IMR-90 (cell line): ENCODE data around the gene CEP20. TPM values are rescaled to one million over a fixed set of nuclear protein-coding genes. Genes with fewer than 3 reads are reported as not detected.

Source experiments
- ATAC-seq: fragments of 200-7000 bp; cut with Tn5 transposase; 2 replicates; pipeline ENCODE4 v1.9.1; 2020; ENCODE audit warnings: low read depth, mild to moderate bottlenecking, moderate library complexity
- BruUV-seq: library from RNA; stranded (reverse); fragments of 400-500 nt; replicated peaks from 2 replicates; lab custom pipeline; 2021; lab: Mats Ljungman, UMichigan
- CTCF ChIA-PET: fragments of 300-600 bp; formaldehyde crosslinking; extraction: SDS; loops from one replicate; lab custom pipeline; 2021; ENCODE audit warnings: antibody characterized with exemption; lab: Yijun Ruan, JAX
- POLR2A ChIA-PET: fragments of 300-600 bp; sonication (Branson Sonifier 250); formaldehyde crosslinking; loops from one replicate; lab custom pipeline; 2022; ENCODE audit warnings: antibody characterized with exemption; ENCODE audit not compliant: unreplicated experiment; lab: Charles Lee
- DNase-seq: peaks from one replicate; pipeline ENCODE4 v3.0.0; 2013
- H2AFZ ChIP-seq: replicated peaks from 2 replicates; pipeline ENCODE3; 2013; ENCODE audit warnings: low read length, mild to moderate bottlenecking; ENCODE audit not compliant: poor library complexity
- H2AK5ac ChIP-seq: 2 replicates; pipeline ENCODE4 v1.6.1; 2013; ENCODE audit warnings: low read depth, low read length, inconsistent platforms
- H2AK9ac ChIP-seq: replicated peaks from 2 replicates; pipeline ENCODE3; 2013; ENCODE audit warnings: mild to moderate bottlenecking, low read depth, low read length, moderate library complexity; ENCODE audit not compliant: poor library complexity
- H2BK120ac ChIP-seq: 2 replicates; pipeline ENCODE4 v1.6.1; 2013; ENCODE audit warnings: low read depth, low read length, inconsistent platforms
- H2BK15ac ChIP-seq: 3 replicates; pipeline ENCODE4 v1.6.1; 2013; ENCODE audit warnings: low read depth, low read length, inconsistent platforms
- H2BK20ac ChIP-seq: 2 replicates; pipeline ENCODE4 v1.6.1; 2013; ENCODE audit warnings: low read depth, mild to moderate bottlenecking, inconsistent platforms, low read length, moderate library complexity
- H2BK5ac ChIP-seq: 2 replicates; pipeline ENCODE4 v1.6.1; 2013; ENCODE audit warnings: mild to moderate bottlenecking, low read depth, low read length, inconsistent platforms; ENCODE audit not compliant: poor library complexity, severe bottlenecking
- H3K14ac ChIP-seq: replicated peaks from 2 replicates; pipeline ENCODE4 v1.6.1; 2013; ENCODE audit warnings: low read depth, low read length, inconsistent platforms
- H3K18ac ChIP-seq: 2 replicates; pipeline ENCODE4 v1.6.1; 2013; ENCODE audit warnings: low read depth, low read length, control low read depth
- H3K23ac ChIP-seq: 2 replicates; pipeline ENCODE4 v1.6.1; 2013; ENCODE audit warnings: low read depth, low read length, inconsistent platforms
- H3K27ac ChIP-seq: 2 replicates; pipeline ENCODE4 v1.5.1; 2013; ENCODE audit warnings: mild to moderate bottlenecking, control low read depth, low read length; ENCODE audit not compliant: insufficient read depth
- H3K27me3 ChIP-seq: 2 replicates; pipeline ENCODE4 v1.6.1; 2013; ENCODE audit warnings: low read length; ENCODE audit not compliant: control insufficient read depth, insufficient read depth
- H3K36me3 ChIP-seq: 2 replicates; pipeline ENCODE4 v1.6.1; 2013; ENCODE audit warnings: low read length, mixed read lengths; ENCODE audit not compliant: control insufficient read depth, insufficient read depth
- H3K4ac ChIP-seq: 2 replicates; pipeline ENCODE4 v1.6.1; 2013; ENCODE audit warnings: low read depth, low read length, inconsistent platforms
- H3K4me1 ChIP-seq: 2 replicates; pipeline ENCODE4 v1.6.1; 2013; ENCODE audit warnings: low read length, mixed read lengths; ENCODE audit not compliant: control insufficient read depth, insufficient read depth
- H3K4me2 ChIP-seq: 2 replicates; pipeline ENCODE4 v1.6.1; 2013; ENCODE audit warnings: low read depth, mild to moderate bottlenecking, control low read depth, low read length, moderate library complexity
- H3K4me3 ChIP-seq: 2 replicates; pipeline ENCODE4 v1.5.1; 2013; ENCODE audit warnings: low read depth, mild to moderate bottlenecking, control low read depth, low read length, moderate library complexity; ENCODE audit not compliant: insufficient read depth
- H3K56ac ChIP-seq: 2 replicates; pipeline ENCODE4 v1.6.1; 2013; ENCODE audit warnings: low read length, inconsistent platforms; ENCODE audit not compliant: insufficient read depth; ENCODE audit errors: extremely low read depth
- H3K79me1 ChIP-seq, 2 experiments: 2 replicates each; pipeline ENCODE4 v1.6.1; 2013; ENCODE audit warnings: low read length in 2 of 2, inconsistent platforms in 1 of 2, low read depth in 1 of 2
- H3K9ac ChIP-seq: 2 replicates; pipeline ENCODE4 v1.6.1; 2013; ENCODE audit warnings: low read depth, low read length, control low read depth
- H3K9me1 ChIP-seq: 2 replicates; pipeline ENCODE4 v1.6.1; 2013; ENCODE audit warnings: low read length, inconsistent platforms; ENCODE audit not compliant: insufficient read depth
- H3K9me3 ChIP-seq: 2 replicates; pipeline ENCODE4 v1.6.1; 2013; ENCODE audit warnings: low read length; ENCODE audit not compliant: control insufficient read depth, insufficient read depth
- H4K20me1 ChIP-seq: 2 replicates; pipeline ENCODE4 v1.6.1; 2013; ENCODE audit warnings: low read length, inconsistent platforms; ENCODE audit not compliant: insufficient read depth
- H4K5ac ChIP-seq: 2 replicates; pipeline ENCODE4 v1.6.1; 2013; ENCODE audit warnings: mild to moderate bottlenecking, low read depth, low read length, control low read depth
- H4K8ac ChIP-seq, 2 experiments: 2 replicates each; pipeline ENCODE4 v1.6.1; 2013; ENCODE audit warnings: low read depth in 2 of 2, low read length in 2 of 2, control low read depth in 1 of 2, inconsistent platforms in 1 of 2
- H4K91ac ChIP-seq: 2 replicates; pipeline ENCODE4 v1.6.1; 2013; ENCODE audit warnings: low read depth, low read length, inconsistent platforms; ENCODE audit not compliant: insufficient read depth
- SMC3 ChIP-seq: fragments of 150-350 bp; IDR thresholded peaks from 2 replicates; pipeline ENCODE4 v1.6.1; 2016; ENCODE audit warnings: low read depth, mild to moderate bottlenecking, antibody characterized with exemption, low read length, moderate library complexity
- WGBS, 2 experiments: methylation state at CpG; one replicate each; pipeline versions ENCODE4 v1.1.5 to v1.1.7; 2013; ENCODE audit warnings: missing lambda C conversion rate in 2 of 2; ENCODE audit not compliant: insufficient read length in 1 of 2; ENCODE audit errors: extremely low coverage in 2 of 2; 5-methylcytosine and 5-hydroxymethylcytosine counted together
- dilution Hi-C: fragments of 300-500 bp; cut with HindIII; formaldehyde crosslinking; loops from one replicate; pipeline ENCODE4 v1.14.3; 2018; ENCODE audit warnings: low sequenced_read_pairs; ENCODE audit not compliant: unreplicated experiment
- in situ Hi-C: fragments of 300-500 bp; cut with MboI; formaldehyde crosslinking; loops from 3 replicates; pipeline ENCODE4 v1.14.3; 2019; ENCODE audit warnings: low sequenced_read_pairs, inconsistent platforms, mixed read lengths
- intact Hi-C: fragments of 100-400 bp; cut with micrococcal nuclease; formaldehyde crosslinking; loops from 2 replicates; pipeline ENCODE4 v1.10.0; 2022
- polyA plus RNA-seq, 3 experiments: library from polyadenylated mRNA; depleted of rRNA; stranded (reverse); fragments of >200 nt; gene quantifications; 2 replicates each; pipeline ENCODE4 v1.2.3, GENCODE V29; 2012; ENCODE audit warnings: low replicate concordance in 1 of 3
- total RNA-seq: library from RNA; depleted of rRNA; stranded (reverse); fragments of >200 nt; gene quantifications from 2 replicates; pipeline ENCODE4 v1.2.3, GENCODE V29; 2012

The CEP20 gene
- total and polyA plus RNA-seq, 2 of the 4 experiments (the other 2 are of a cell fraction), result 28.8 to 40.1 TPM

GRCh38 chr16:15880434-15881308 lies 7.7 kb downstream of the CEP20 start:
- H2BK20ac ChIP-seq, result peak overlapping the region; percentile 55
- ChIA-PET POLR2A (interaction anchor here (1.4 kb wide), 1 partner anchor 8 kb away, joined by 4 read pairs; the partner anchor contains the start of gene CEP20), CTCF (no interaction called here)
- WGBS, 2 experiments, result 86% methylated on average over 1 of the region's 5 CpGs; no CpG with 5 or more reads in 1 of the 2 experiments
- H2AFZ ChIP-seq, result no peak overlapping the region
- peak overlapping the region; percentile 38 to 79; a peak in 2 of 4 replicates for H4K8ac ChIP-seq
- no TSS peak for BruUV-seq
- H3K9me1 ChIP-seq, result peaks cover 19% of the 10 kb centered on the region
- peak overlapping the region; percentile 68 for H3K23ac ChIP-seq
- H3K27ac ChIP-seq, result peak overlapping the region; percentile 94
- H2AK5ac ChIP-seq, result peak overlapping the region; percentile 89
- no peaks in the 10 kb centered on the region for H3K9me3 ChIP-seq
- H3K56ac ChIP-seq, result peak overlapping the region; percentile 61; the same call in 1 of the 2 replicates
- H4K20me1 ChIP-seq, result no peaks in the 10 kb centered on the region; the same call in 1 of the 2 replicates
- no peak overlapping the region for H3K4me3 ChIP-seq
- H3K4ac ChIP-seq, result peak overlapping the region; percentile 79
- peak overlapping the region; percentile 81 for H4K91ac ChIP-seq
- no peak overlapping the region for H2AK9ac ChIP-seq
- in situ Hi-C loops, result loop anchor here (25.0 kb wide), 1 partner anchor 132 kb away; no protein-coding TSS in a partner anchor
- peaks cover 25% of the 10 kb centered on the region for H3K36me3 ChIP-seq
- dilution Hi-C loops, result no loop called here
- no peaks in the 10 kb centered on the region for H3K27me3 ChIP-seq
- H2BK15ac ChIP-seq, result peak overlapping the region; percentile 86
- 0 out of 2 replicates have a peak overlapping the region, but pooled peaks have one; percentile 4 for H3K4me2 ChIP-seq
- peaks cover 23% of the 10 kb centered on the region for H3K4me1 ChIP-seq
- DNase-seq (no peak), ATAC-seq (no peak)
- H3K18ac ChIP-seq, result peak overlapping the region; percentile 73
- 0 out of 2 replicates have a peak overlapping the region, but pooled peaks have one; percentile 13 for H3K9ac ChIP-seq
- peak overlapping the region; percentile 54 for H3K14ac ChIP-seq
- TF ChIP-seq SMC3, result no peak
- peaks cover 39 to 71% of the 10 kb centered on the region in 2 experiments for H3K79me1 ChIP-seq
- peak overlapping the region; percentile 70 for H2BK120ac ChIP-seq
- peak overlapping the region; percentile 98 for H2BK5ac ChIP-seq
- peak overlapping the region; percentile 85 for H4K5ac ChIP-seq
- intact Hi-C loops, result no loop called here
